Heart right ventricle (tissue), 16 donors: ENCODE data around the gene CABP4. TPM values are rescaled to one million over a fixed set of nuclear protein-coding genes. Genes with fewer than 3 reads are reported as not detected.

ENCODE experiments used
- ATAC-seq, 8 donors: fragments of 200-7000 bp; cut with Tn5 transposase; one replicate each; pipeline ENCODE4 v1.9.1; 2020; ENCODE audit warnings: mild to moderate bottlenecking in 8 of 8, moderate library complexity in 8 of 8, moderate number of reproducible peaks in 1 of 8
- DNase-seq, 2 donors: peaks; one replicate each; pipeline ENCODE4 v3.0.0-alpha.2; 2020
- H3K27ac ChIP-seq, 10 donors: fragments of 200-600 bp; sonication (generic) in 2 of 10; one replicate each; pipeline versions ENCODE4 v1.5.0 to v1.8.0; 2020 to 2022; ENCODE audit warnings: mild to moderate bottlenecking in 3 of 10
- H3K27me3 ChIP-seq, 7 donors: fragments of 200-600 bp; one replicate each; pipeline ENCODE4 v1.8.0; 2021 to 2022; ENCODE audit warnings: mild to moderate bottlenecking in 2 of 7
- H3K36me3 ChIP-seq, 9 donors: fragments of 200-600 bp; sonication (generic) in 1 of 9; one replicate each; pipeline versions ENCODE4 v1.5.0 to v1.8.0; 2020 to 2022; ENCODE audit warnings: mild to moderate bottlenecking in 2 of 9
- H3K4me1 ChIP-seq, 9 donors: fragments of 200-600 bp; sonication (generic) in 1 of 9; one replicate each; pipeline versions ENCODE4 v1.5.0 to v1.8.0; 2020 to 2022; ENCODE audit warnings: mild to moderate bottlenecking in 4 of 9
- H3K4me3 ChIP-seq, 10 donors: fragments of 200-600 bp; sonication (generic) in 2 of 10; one replicate each; pipeline versions ENCODE4 v1.5.0 to v1.8.0; 2020 to 2022; ENCODE audit warnings: mild to moderate bottlenecking in 7 of 10, moderate library complexity in 2 of 10
- H3K9me3 ChIP-seq, 11 donors: fragments of 200-600 bp in 10 of 11; sonication (generic) in 2 of 11; one replicate each; pipeline versions ENCODE4 v1.5.0 to v1.8.0; 2013 to 2022; ENCODE audit warnings: mild to moderate bottlenecking in 2 of 11, control low read depth in 1 of 11, moderate library complexity in 1 of 11
- WGBS, 2 donors: extraction: QIAGEN DNeasy Blood & Tissue Kit; methylation state at CpG; one replicate each; pipeline ENCODE4 v1.1.7; 2013; ENCODE audit warnings: inconsistent platforms in 1 of 2; 5-methylcytosine and 5-hydroxymethylcytosine counted together
- intact Hi-C, 10 donors: fragments of 100-400 bp; cut with DNase I; formaldehyde crosslinking; loops; one replicate each; pipeline versions ENCODE4 v1.11.1 to v1.14.2; 2022
- polyA plus RNA-seq, 2 donors: library from polyadenylated mRNA; stranded (reverse); fragments of 200-250 nt; gene quantifications; one replicate each; pipeline ENCODE4 v1.2.3, GENCODE V29; 2013
- total RNA-seq, 10 donors: library from RNA; stranded (reverse); fragmentation: NEBNext Ultra II Directional in 3 of 10; extraction: Animal tissue kit (Norgen Biotek cat#: 25700) in 3 of 10; gene quantifications; one replicate each; pipeline versions ENCODE4 v1.2.1 to v1.2.4, GENCODE V29; 2021 to 2023
- TF ChIP-seq, protein P1 (sequence below), 9 donors: fragments of 200-600 bp; sonication (generic) in 2 of 9; IDR thresholded peaks; one replicate each; pipeline versions ENCODE4 v1.5.0 to v1.8.0; 2021 to 2022; ENCODE audit warnings: antibody characterized with exemption in 9 of 9, mild to moderate bottlenecking in 5 of 9, moderate library complexity in 1 of 9
- donor health status: Arrhythmogenic right ventricular cardiomyopathy.
- donor health status: ischemic (EF 13 %, LVEDD 7.1; RV severe dilation, severe dysfunction).
- donor health status: healthy with polysubstance abuse.
- donor health status: DM: no; HTN: yes; CAD: no.
- donor health status: DM: no; HTN: no; CAD: no.
- donor health status: ischemic (EF 25% LVEDD 6.9; RV normal size, moderate dysfunction).
- donor health status: ischemic (EF 25% LVEDD 5.7; RV mildly dilated, moderate dysfunction).
- donor health status: healthy.
- donor health status: DM: yes; HTN: yes; CAD: no.
- donor health status: Ischemic cardiomyopathy.
- donor health status: ischemic (EF 35%, LVEDD 5.7; RV mildly dilated, moderate dysfunction).
- donor health status: nonischemic (EF 11% LVEDD 7.7; RV severe dilation, severe dysfunction).
- donor health status: DM: yes; HTN: yes; CAD: no.
- donor health status: PGD.
- donor health status: ischemic (EF 29% LVEDD 5.4; RV normal size, mild dysfunction).
- donor health status: nonischemic (EF 23%, LVEDD 6.1; RV moderate dilation, normal function).

CABP4 gene
- total and polyA plus RNA-seq, 12 donors: 0.17 to 1.5 (median 0.70) TPM; not detected in 1

DNA sequence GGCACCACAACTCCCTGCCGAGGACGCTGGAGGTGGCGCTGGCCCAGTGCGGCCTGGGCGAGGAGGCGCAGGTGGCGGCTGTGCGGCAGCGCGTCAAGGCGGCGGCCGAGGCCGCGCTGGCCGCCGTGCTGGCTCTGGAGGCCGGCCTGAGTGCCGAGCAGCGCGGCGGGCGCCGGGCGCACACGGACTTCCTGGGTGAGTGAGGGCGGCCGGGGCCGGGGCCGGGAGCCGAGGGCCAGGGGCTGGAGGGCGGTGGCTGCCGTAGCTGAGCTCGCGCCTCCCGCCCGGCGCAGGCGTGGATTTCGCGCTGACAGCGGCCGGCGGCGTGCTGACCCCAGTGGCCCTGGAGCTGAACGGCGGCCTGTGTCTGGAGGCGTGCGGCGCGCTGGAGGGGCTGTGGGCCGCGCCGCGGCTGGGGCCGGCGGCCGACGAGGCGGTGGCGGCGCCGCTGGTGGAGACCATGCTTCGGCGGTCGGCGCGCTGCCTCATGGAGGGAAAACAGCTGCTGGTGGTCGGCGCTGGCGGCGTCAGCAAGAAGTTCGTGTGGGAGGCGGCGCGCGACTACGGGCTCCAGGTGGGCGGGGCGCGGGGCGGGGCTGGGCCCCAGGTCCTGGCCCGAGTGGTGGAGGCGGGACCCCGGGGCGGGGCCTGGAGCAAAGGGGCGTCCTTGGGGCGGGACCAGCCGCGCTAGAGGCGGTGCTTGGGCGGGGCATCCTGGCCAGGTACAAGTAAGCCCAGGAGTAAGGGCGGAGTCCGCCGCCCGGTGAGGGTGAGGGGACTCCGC lies 34.3 kb upstream of the CABP4 start:
- WGBS, 2 donors: 1% methylated on average over 66 to 97 of the region's 97 CpGs
- ATAC-seq: peak; percentile 85 to 96 (median 92)
- TF ChIP-seq, protein P1, sequence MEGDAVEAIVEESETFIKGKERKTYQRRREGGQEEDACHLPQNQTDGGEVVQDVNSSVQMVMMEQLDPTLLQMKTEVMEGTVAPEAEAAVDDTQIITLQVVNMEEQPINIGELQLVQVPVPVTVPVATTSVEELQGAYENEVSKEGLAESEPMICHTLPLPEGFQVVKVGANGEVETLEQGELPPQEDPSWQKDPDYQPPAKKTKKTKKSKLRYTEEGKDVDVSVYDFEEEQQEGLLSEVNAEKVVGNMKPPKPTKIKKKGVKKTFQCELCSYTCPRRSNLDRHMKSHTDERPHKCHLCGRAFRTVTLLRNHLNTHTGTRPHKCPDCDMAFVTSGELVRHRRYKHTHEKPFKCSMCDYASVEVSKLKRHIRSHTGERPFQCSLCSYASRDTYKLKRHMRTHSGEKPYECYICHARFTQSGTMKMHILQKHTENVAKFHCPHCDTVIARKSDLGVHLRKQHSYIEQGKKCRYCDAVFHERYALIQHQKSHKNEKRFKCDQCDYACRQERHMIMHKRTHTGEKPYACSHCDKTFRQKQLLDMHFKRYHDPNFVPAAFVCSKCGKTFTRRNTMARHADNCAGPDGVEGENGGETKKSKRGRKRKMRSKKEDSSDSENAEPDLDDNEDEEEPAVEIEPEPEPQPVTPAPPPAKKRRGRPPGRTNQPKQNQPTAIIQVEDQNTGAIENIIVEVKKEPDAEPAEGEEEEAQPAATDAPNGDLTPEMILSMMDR (IDR thresholded peaks at IDR 0.05): peak in 1 of 9 donors; percentile 2
- intact Hi-C loops: loop anchor here in 1 of 10 donors (10.0 kb wide), 1 partner anchor 66 kb away; the partner anchor contains the start of gene POLD4
- Histone ChIP-seq H3K4me1 (peaks cover 20 to 53% (median 44%) of the 10 kb centered on the region in 9 donors), H3K27ac (peak overlapping the region; percentile 25 to 98 (median 92)), H3K27me3 (peaks cover 0 to 5% (median 0%) of the 10 kb centered on the region in 7 donors), H3K36me3 (no peaks in the 10 kb centered on the region), H3K4me3 (peak overlapping the region in 9 of 10 donors; percentile 48 to 62 (median 56)), H3K9me3 (no peaks in the 10 kb centered on the region)
- DNase-seq: peak; percentile 96 to 98

DNA sequence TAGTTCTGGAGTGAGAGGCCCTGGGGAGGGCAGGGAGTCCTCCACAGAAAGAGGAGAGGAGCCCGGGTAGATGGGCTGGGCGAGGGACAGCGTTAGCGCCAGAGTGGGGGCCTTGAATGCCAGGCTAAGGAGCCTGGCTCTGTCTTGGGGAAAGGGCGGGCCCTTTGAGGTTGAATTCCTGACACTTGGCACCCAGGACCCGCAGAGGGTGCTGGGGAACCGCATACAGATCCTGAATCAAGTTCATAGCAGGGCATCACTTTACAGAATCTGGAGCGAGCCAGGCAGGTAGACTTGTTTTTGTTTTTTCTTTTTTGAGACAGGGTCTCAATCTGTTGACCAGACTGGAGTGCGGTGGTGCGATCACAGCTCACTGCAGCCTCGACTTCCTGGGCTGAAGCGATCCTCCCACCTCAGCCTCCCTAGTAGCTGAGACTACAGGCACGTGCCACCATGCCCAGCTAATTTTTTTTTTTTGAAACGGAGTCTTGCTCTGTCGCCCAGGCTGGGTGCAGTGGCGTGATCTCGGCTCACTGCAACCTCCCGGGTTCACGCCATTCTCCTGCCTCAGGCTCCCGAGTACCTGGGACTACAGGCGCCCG lies 33.6 kb upstream of the CABP4 start:
- H3K27me3 ChIP-seq: no peaks in the 10 kb centered on the region
- TF ChIP-seq, protein P1 (IDR thresholded peaks at IDR 0.05): no peak
- peaks cover 16 to 46% (median 37%) of the 10 kb centered on the region in 9 donors for H3K4me1 ChIP-seq
- no peaks in the 10 kb centered on the region for H3K9me3 ChIP-seq
- DNase-seq (no peak), ATAC-seq (no peak)
- H3K36me3 ChIP-seq: no peaks in the 10 kb centered on the region
- H3K27ac ChIP-seq: peak overlapping the region in 9 of 10 donors; percentile 80 to 98 (median 93)
- peak overlapping the region in 9 of 10 donors; percentile 48 to 62 (median 56) for H3K4me3 ChIP-seq
- intact Hi-C loops: loop anchor here in 1 of 10 donors (10.0 kb wide), 1 partner anchor 67 kb away; the partner anchor contains the start of gene POLD4
- 77% methylated on average over 22 of the region's 22 CpGs for WGBS, 2 donors

DNA sequence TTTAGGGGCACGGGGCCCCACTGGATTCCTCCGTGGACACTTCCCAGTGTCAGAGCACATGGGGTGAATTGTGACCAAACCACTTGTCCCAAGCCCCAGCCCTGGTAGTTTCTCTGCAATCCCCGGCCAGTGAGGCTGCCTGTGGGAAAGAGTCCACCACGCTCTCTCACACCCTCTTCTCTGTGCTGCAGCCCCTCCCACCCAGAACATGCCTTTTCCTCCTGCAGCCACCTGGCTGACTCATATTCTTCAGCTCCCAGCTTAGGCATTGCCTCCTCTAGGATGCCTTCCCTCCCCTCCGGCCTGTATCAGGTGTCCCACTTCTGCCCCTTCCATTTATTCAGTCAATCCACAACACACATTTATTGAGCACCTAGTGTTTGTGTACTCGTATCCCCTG lies 32.3 kb upstream of the CABP4 start:
- Histone ChIP-seq H3K9me3 (no peaks in the 10 kb centered on the region), H3K27ac (no peak overlapping the region), H3K4me3 (no peak overlapping the region), H3K36me3 (no peaks in the 10 kb centered on the region), H3K27me3 (no peaks in the 10 kb centered on the region), H3K4me1 (peaks cover 15 to 40% (median 33%) of the 10 kb centered on the region in 9 donors)
- 74 to 75% methylated on average over 6 of the region's 6 CpGs for WGBS, 2 donors
- ATAC-seq: no peak
- TF ChIP-seq, protein P1 (IDR thresholded peaks at IDR 0.05): no peak
- no peak for DNase-seq
- intact Hi-C loops: loop anchor here in 1 of 10 donors (10.0 kb wide), 1 partner anchor 68 kb away; the partner anchor contains the start of gene POLD4

DNA sequence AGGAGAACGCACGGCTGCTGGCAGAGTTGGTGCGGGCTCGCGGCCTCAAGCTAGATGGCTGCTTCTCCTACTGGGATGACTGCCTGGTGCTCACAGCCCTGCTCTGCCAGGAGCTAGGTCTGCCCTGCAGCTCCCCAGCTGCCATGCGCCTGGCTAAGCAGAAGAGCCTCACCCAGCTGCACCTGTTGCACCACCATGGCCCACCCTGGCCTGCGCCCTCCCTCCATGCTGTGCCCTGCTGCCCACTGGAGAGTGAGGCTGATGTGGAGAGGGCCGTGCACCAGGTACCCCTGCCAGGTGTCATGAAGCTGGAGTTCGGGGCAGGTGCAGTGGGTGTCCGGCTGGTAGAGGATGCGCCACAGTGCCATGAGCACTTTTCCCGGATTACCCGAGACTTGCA lies 31.7 kb upstream of the CABP4 start:
- no peaks in the 10 kb centered on the region for H3K9me3 ChIP-seq
- H3K4me1 ChIP-seq: peaks cover 12 to 35% (median 28%) of the 10 kb centered on the region in 9 donors
- DNase-seq: no peak
- no peak overlapping the region for H3K4me3 ChIP-seq
- TF ChIP-seq, protein P1 (IDR thresholded peaks at IDR 0.05): no peak
- intact Hi-C loops: loop anchor here in 1 of 10 donors (10.0 kb wide), 1 partner anchor 69 kb away; the partner anchor contains the start of gene POLD4
- ATAC-seq: no peak
- 94 to 96% methylated on average over 13 of the region's 13 CpGs for WGBS, 2 donors
- H3K27me3 ChIP-seq: no peaks in the 10 kb centered on the region
- no peaks in the 10 kb centered on the region for H3K36me3 ChIP-seq
- no peak overlapping the region for H3K27ac ChIP-seq
